Measurements from ENCODE around the gene ULK2. TPM values are rescaled to one million over a fixed set of nuclear protein-coding genes. Genes with fewer than 3 reads are reported as not detected.

Gene ULK2
- polyA plus RNA-seq, 1 of the 3 experiments (the other 2 are of a cell fraction) = 18.0 TPM

GRCh38 chr17:19753051-19753509 lies 114.7 kb downstream of the ULK2 start:
- H3K4me3 ChIP-seq (ENCODE audit: low read depth in 2 of 2, low read length in 1 of 2) = no peak overlapping the region
- peak overlapping the region; percentile 82 for H2AFZ ChIP-seq (ENCODE audit: low read depth)
- peak; percentile 49 for DNase-seq
- peak overlapping the region; percentile 74 for H3K9ac ChIP-seq
- WGBS (ENCODE audit: low lambda C conversion rate) = 20% methylated on average over 5 of the region's 12 CpGs
- H3K9me2 ChIP-seq = no peaks in the 10 kb centered on the region
- peaks cover 16% of the 10 kb centered on the region for H3F3A ChIP-seq (replicated peaks; ENCODE audit: insufficient read depth)
- H3K4me1 ChIP-seq (ENCODE audit: control insufficient read depth in 1 of 2, insufficient read depth in 2 of 2, low read depth in 1 of 2, low read length in 1 of 2) = peaks cover 10 to 18% of the 10 kb centered on the region in 2 experiments; a peak in 3 of 4 replicates
- POLR2A ChIA-PET = no interaction called here
- H3K27me3 ChIP-seq (ENCODE audit: insufficient read depth) = no peaks in the 10 kb centered on the region
- peak overlapping the region; percentile 79 to 97 for H3K27ac ChIP-seq (ENCODE audit: low read depth in 2 of 2, low read length in 1 of 2)
- H4K20me1 ChIP-seq (ENCODE audit: insufficient read depth) = no peaks in the 10 kb centered on the region
- no peaks in the 10 kb centered on the region for H3K36me3 ChIP-seq (replicated peaks in 1 of 2; ENCODE audit: control insufficient read depth in 1 of 2, insufficient read depth in 2 of 2, low read length in 1 of 2)
- H3K79me2 ChIP-seq (ENCODE audit: insufficient read depth) = no peaks in the 10 kb centered on the region
- peak overlapping the region; percentile 25; the same call in 1 of the 2 replicates for H3K4me2 ChIP-seq
- H3K9me3 ChIP-seq = no peaks in the 10 kb centered on the region
- CTCF ChIA-PET = interaction anchor here (0.7 to 4.7 kb wide), 10 partner anchors 8 to 504 kb away, joined by 3 to 48 read pairs (median 4); partner anchors contain the start of gene B9D1
- TF ChIP-seq IRF3 (IDR thresholded peaks at IDR 0.05; ENCODE audit: low read depth, low read length) (no peak), RXRA (IDR thresholded peaks at IDR 0.05; ENCODE audit: borderline replicate concordance, low read depth) (no peak; the same call in 1 of the 2 replicates), TCF12 (IDR thresholded peaks at IDR 0.05) (peak; percentile 83), SMC3 (IDR thresholded peaks at IDR 0.05; ENCODE audit: low read depth, low read length) (no peak), CTCF (IDR thresholded peaks at IDR 0.05) (no peak), CHD2 (IDR thresholded peaks at IDR 0.05; ENCODE audit: low read length, partially characterized antibody) (no peak), EP300 (IDR thresholded peaks at IDR 0.05; ENCODE audit: borderline replicate concordance in 1 of 2, low read depth in 1 of 2, low read length in 1 of 2) (peak in 1 of 2 experiments; percentile 79; a peak in 1 of 4 replicates), ZBTB33 (IDR thresholded peaks at IDR 0.05; ENCODE audit: borderline replicate concordance, low read depth) (no peak), GATA2 (CRISPR knock-in tag; IDR thresholded peaks at IDR 0.05) (no peak), TAF1 (IDR thresholded peaks at IDR 0.05; ENCODE audit: borderline replicate concordance, low read depth, low read length) (peak; percentile 15; the same call in 1 of the 2 replicates), PBX3 (IDR thresholded peaks at IDR 0.05) (peak; percentile 57), REST (IDR thresholded peaks at IDR 0.05; ENCODE audit: low read depth, low read length) (0 out of 2 replicates have a peak, but pooled peaks have one; percentile 34), MXI1 (IDR thresholded peaks at IDR 0.05; ENCODE audit: low read depth, low read length) (no peak), FOSL2 (IDR thresholded peaks at IDR 0.05; ENCODE audit: borderline replicate concordance, low read depth) (peak; percentile 78; the same call in 1 of the 2 replicates), FOXJ3 (CRISPR knock-in tag; IDR thresholded peaks at IDR 0.05) (no peak), EZH2phosphoT487 (IDR thresholded peaks at IDR 0.05; ENCODE audit: borderline replicate concordance, low read depth) (no peak), RFX5 (IDR thresholded peaks at IDR 0.05; ENCODE audit: low read length) (no peak), USF2 (IDR thresholded peaks at IDR 0.05; ENCODE audit: borderline replicate concordance, low read depth, low read length) (no peak), USF1 (IDR thresholded peaks at IDR 0.05; ENCODE audit: borderline replicate concordance, low read depth) (0 out of 2 replicates have a peak, but pooled peaks have one; percentile 7), FOXM1 (IDR thresholded peaks at IDR 0.05; ENCODE audit: low read depth) (no peak)

Data from SK-N-SH (cell line).